Upper lobe of left lung (tissue), 6 donors: ENCODE results near the gene ROMO1. TPM values are rescaled to one million over a fixed set of nuclear protein-coding genes. Genes with fewer than 3 reads are reported as not detected.
"Not testable (repeated sequence)": the region's sequence is repeated elsewhere in the genome, so short reads cannot be mapped to it uniquely, and the experiment has no call there.

Experiments used
- ATAC-seq, 2 donors: fragments of 200-7000 bp; cut with Tn5 transposase; one replicate each; pipeline ENCODE4 v1.9.1; 2022; ENCODE audit warnings: mild to moderate bottlenecking in 2 of 2, moderate library complexity in 2 of 2; ENCODE audit not compliant: low FRiP score in 2 of 2
- DNase-seq, 2 donors: peaks; one replicate each; pipeline ENCODE4 v3.0.0-alpha.2; 2019 to 2020
- H3K27ac ChIP-seq, 4 donors: fragments of 200-600 bp; sonication (generic); one replicate each; pipeline ENCODE4 v1.5.1; 2016 to 2019
- H3K27me3 ChIP-seq, 4 donors: fragments of 200-600 bp; sonication (generic); one replicate each; pipeline ENCODE4 v1.5.1; 2017 to 2019
- H3K36me3 ChIP-seq, 4 donors: fragments of 200-600 bp; sonication (generic); one replicate each; pipeline ENCODE4 v1.5.1; 2016 to 2019
- H3K4me1 ChIP-seq, 4 donors: fragments of 200-600 bp; sonication (generic); one replicate each; pipeline ENCODE4 v1.5.1; 2018 to 2019
- H3K4me3 ChIP-seq, 4 donors: fragments of 200-600 bp; sonication (generic); one replicate each; pipeline ENCODE4 v1.5.1; 2017 to 2019; ENCODE audit warnings: mild to moderate bottlenecking in 2 of 4, moderate library complexity in 1 of 4
- H3K9me3 ChIP-seq, 4 donors: fragments of 200-600 bp; sonication (generic); one replicate each; pipeline ENCODE4 v1.5.1; 2018 to 2019
- POLR2A ChIP-seq, 4 donors: fragments of 450-650 bp; IDR thresholded peaks; one replicate each; pipeline ENCODE4 v1.5.1; 2016 to 2017; ENCODE audit warnings: antibody characterized with exemption in 4 of 4, mild to moderate bottlenecking in 2 of 4
- POLR2AphosphoS5 ChIP-seq, 2 donors: sonication (generic); formaldehyde crosslinking; IDR thresholded peaks; one replicate each; pipeline ENCODE4 v1.5.1; 2017; ENCODE audit warnings: antibody characterized with exemption in 2 of 2
- WGBS, 2 donors: methylation state at CpG; one replicate each; pipeline ENCODE4 v1.1.5; 2017 to 2018; 5-methylcytosine and 5-hydroxymethylcytosine counted together
- total RNA-seq, 6 donors: library from RNA; depleted of rRNA in 4 of 6; stranded (reverse); fragments of >200 nt in 4 of 6; gene quantifications; one replicate each; pipeline versions ENCODE4 v1.1.0 to v1.2.1, GENCODE V29; 2016 to 2021
- donor health status: DM: no; HTN: no; CAD: no; lungs with moderate emphysema.
- donor health status: DM: no; HTN: yes; CAD: no; lungs with severe emphysema.

Gene ROMO1
- total RNA-seq, 6 donors from 2014 or later = 105 to 213 (median 134) TPM

- peaks cover 1 to 19% (median 10%) of the 10 kb centered on the region in 4 donors for H3K36me3 ChIP-seq
- TF ChIP-seq POLR2AphosphoS5 (IDR thresholded peaks at IDR 0.05) (peak in 1 of 2 donors; percentile 51), POLR2A (IDR thresholded peaks at IDR 0.05) (no peak)
- DNase-seq (no peak), ATAC-seq (no peak)
- H3K4me3 ChIP-seq = peak overlapping the region in 3 of 4 donors; percentile 3 to 86 (median 64)
- peak overlapping the region; percentile 94 to 99 (median 98) for H3K27ac ChIP-seq
- H3K4me1 ChIP-seq = peaks cover 24 to 31% (median 27%) of the 10 kb centered on the region in 4 donors
- no peaks in the 10 kb centered on the region for H3K9me3 ChIP-seq
- 52 to 60% methylated on average over 15 of the region's 15 CpGs for WGBS, 2 donors
- H3K27me3 ChIP-seq = no peaks in the 10 kb centered on the region
These were observed 44.7 kb downstream of the ROMO1 start for GRCh38 chr20:35743693-35744491.

- peak overlapping the region; percentile 94 to 99 (median 98) for H3K27ac ChIP-seq
- H3K36me3 ChIP-seq = peaks cover 0 to 13% (median 6%) of the 10 kb centered on the region in 4 donors
- peaks cover 18 to 26% (median 22%) of the 10 kb centered on the region in 4 donors for H3K4me1 ChIP-seq
- H3K4me3 ChIP-seq = peak overlapping the region in 1 of 4 donors; percentile 86
- not testable (repeated sequence) for H3K27me3 ChIP-seq, H3K9me3 ChIP-seq, DNase-seq, ATAC-seq
- 91 to 96% methylated on average over 3 of the region's 3 CpGs for WGBS, 2 donors
These were observed 45.3 kb downstream of the ROMO1 start for GRCh38 chr20:35744492-35744841.

Other genes with a start within 250 kb of the ROMO1 start
- gene CEP250, start 243.8 kb upstream of the ROMO1 start, total RNA-seq = 10 to 100 TPM; 15.4 to 66.6 (median 29.6) TPM
- not detected for gene C20orf173, start 169.8 kb upstream of the ROMO1 start, total RNA-seq
- 100 to 1,000 TPM; 115 to 223 (median 179) TPM for gene ERGIC3, start 157.3 kb upstream of the ROMO1 start, total RNA-seq
- gene SPAG4, start 83.6 kb upstream of the ROMO1 start, total RNA-seq = 10 to 100 TPM in 2 of 6 donors, 1 to 10 TPM in 4; 2.7 to 48.2 (median 4.8) TPM
- gene CPNE1, start 34.5 kb upstream of the ROMO1 start, total RNA-seq = 100 to 1,000 TPM in 5 of 6 donors, 10 to 100 TPM in 1; 48.8 to 210 (median 177) TPM
- gene RBM12, start 34.5 kb upstream of the ROMO1 start, total RNA-seq = 10 to 100 TPM; 14.1 to 64.9 (median 31.4) TPM
- gene NFS1, start 53 bp upstream of the ROMO1 start, total RNA-seq = 10 to 100 TPM; 16.2 to 90.1 (median 22.6) TPM
- gene RBM39, start 42.9 kb downstream of the ROMO1 start, total RNA-seq = 100 to 1,000 TPM; 220 to 925 (median 266) TPM
- 10 to 100 TPM; 29.9 to 65.9 (median 42.5) TPM for gene PHF20, start 72.6 kb downstream of the ROMO1 start, total RNA-seq